Hepatocyte (in vitro differentiated cells): ENCODE measurements around the gene DCTPP1. TPM values are rescaled to one million over a fixed set of nuclear protein-coding genes. Genes with fewer than 3 reads are reported as not detected.
"Not testable (repeated sequence)": the region's sequence is repeated elsewhere in the genome, so short reads cannot be mapped to it uniquely, and the experiment has no call there.

Source experiments
- DNase-seq: peaks from one replicate; pipeline ENCODE4 v3.0.0-alpha.2; 2016; ENCODE audit warnings: low spot score
- H2AFZ ChIP-seq: fragments of 200-600 bp; sonication (generic); 2 replicates; pipeline ENCODE4 v1.6.0; 2016; ENCODE audit warnings: antibody characterized with exemption, mild to moderate bottlenecking
- H3K27ac ChIP-seq: fragments of 200-600 bp; sonication (generic); 2 replicates; pipeline ENCODE4 v1.5.1; 2016; ENCODE audit warnings: mild to moderate bottlenecking
- H3K27me3 ChIP-seq: fragments of 200-600 bp; sonication (generic); 2 replicates; pipeline ENCODE4 v1.6.1; 2016
- H3K36me3 ChIP-seq: fragments of 200-600 bp; sonication (generic); replicated peaks from 2 replicates; pipeline ENCODE4 v1.5.1; 2016; ENCODE audit warnings: low read depth; ENCODE audit not compliant: insufficient read depth
- H3K4me1 ChIP-seq: fragments of 200-600 bp; sonication (generic); 2 replicates; pipeline ENCODE4 v1.5.1; 2016; ENCODE audit warnings: mild to moderate bottlenecking, moderate library complexity; ENCODE audit not compliant: insufficient read depth
- H3K4me2 ChIP-seq: fragments of 200-600 bp; sonication (generic); 2 replicates; pipeline ENCODE4 v1.6.0; 2016
- H3K4me3 ChIP-seq: fragments of 200-600 bp; sonication (generic); 2 replicates; pipeline ENCODE4 v1.5.1; 2016; ENCODE audit warnings: mild to moderate bottlenecking
- H3K79me2 ChIP-seq: fragments of 200-600 bp; sonication (generic); 2 replicates; pipeline ENCODE4 v1.6.0; 2017; ENCODE audit warnings: mild to moderate bottlenecking
- H3K9me2 ChIP-seq: fragments of 200-600 bp; sonication (generic); replicated peaks from 2 replicates; pipeline ENCODE4 v1.6.0; 2017; ENCODE audit warnings: mild to moderate bottlenecking; ENCODE audit not compliant: insufficient read depth
- H3K9me3 ChIP-seq: fragments of 200-600 bp; sonication (generic); 2 replicates; pipeline ENCODE4 v1.5.1; 2016; ENCODE audit warnings: low read depth, mild to moderate bottlenecking
- H4K20me1 ChIP-seq: fragments of 200-600 bp; sonication (generic); 2 replicates; pipeline ENCODE4 v1.6.0; 2016; ENCODE audit warnings: mild to moderate bottlenecking; ENCODE audit not compliant: insufficient read depth, poor library complexity, severe bottlenecking
- EZH2 ChIP-seq: fragments of 200-600 bp; sonication (generic); IDR thresholded peaks from 2 replicates; pipeline ENCODE4 v1.6.1; 2016; ENCODE audit warnings: antibody characterized with exemption, mild to moderate bottlenecking, borderline replicate concordance
- EZH2phosphoT487 ChIP-seq: fragments of 200-600 bp; sonication (generic); IDR thresholded peaks from one replicate; pipeline ENCODE4 v1.6.1; 2018; ENCODE audit warnings: antibody characterized with exemption, mild to moderate bottlenecking, low read depth, moderate library complexity; ENCODE audit not compliant: unreplicated experiment, severe bottlenecking
- WGBS: methylation state at CpG from one replicate; pipeline ENCODE4 v1.1.6; 2016; ENCODE audit warnings: low lambda C conversion rate; ENCODE audit errors: missing lambda C conversion rate; 5-methylcytosine and 5-hydroxymethylcytosine counted together
- polyA plus RNA-seq: library from polyadenylated mRNA; unstranded; fragments of >200 nt; fragmentation: Nextera tagmentation; extraction: Ambion mirVana; gene quantifications from 2 replicates; pipeline ENCODE4 v1.2.1, GENCODE V29; 2016
- total RNA-seq: library from RNA; depleted of rRNA; stranded (reverse); fragments of >200 nt; gene quantifications from 2 replicates; pipeline ENCODE4 v1.2.3, GENCODE V29; 2014
- TF ChIP-seq, protein P1 (sequence below): fragments of 200-600 bp; sonication (generic); IDR thresholded peaks from 2 replicates; pipeline ENCODE4 v1.5.1; 2016; ENCODE audit warnings: antibody characterized with exemption, mild to moderate bottlenecking; ENCODE audit not compliant: poor library complexity

DCTPP1 gene
- total and polyA plus RNA-seq, 2 experiments from 2014 or later, result 25.9 to 36.3 TPM

DNA sequence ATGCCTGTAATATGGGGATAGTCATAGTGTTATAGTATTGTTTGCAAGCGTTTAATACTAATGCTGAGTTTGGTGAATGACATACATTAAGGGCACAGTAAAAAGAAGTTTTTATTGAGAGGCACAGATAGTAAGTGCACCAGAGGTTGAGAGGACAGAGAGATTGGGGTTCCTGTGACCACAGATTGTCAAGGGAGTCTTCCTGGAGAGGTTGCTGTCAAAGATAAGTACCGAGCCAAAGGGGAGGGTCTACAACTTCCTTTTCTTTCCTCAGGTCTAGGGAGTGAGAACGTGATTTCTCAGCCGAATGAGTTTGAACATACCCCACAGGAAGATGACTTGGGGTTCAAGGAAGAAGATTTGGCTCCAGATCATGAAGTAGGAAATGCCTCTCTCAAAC is 32.8 kb downstream of the DCTPP1 start:
- 85% methylated on average over 4 of the region's 4 CpGs for WGBS
- no peaks in the 10 kb centered on the region for H3K9me3 ChIP-seq
- peak overlapping the region; percentile 92 for H3K4me2 ChIP-seq

DNA sequence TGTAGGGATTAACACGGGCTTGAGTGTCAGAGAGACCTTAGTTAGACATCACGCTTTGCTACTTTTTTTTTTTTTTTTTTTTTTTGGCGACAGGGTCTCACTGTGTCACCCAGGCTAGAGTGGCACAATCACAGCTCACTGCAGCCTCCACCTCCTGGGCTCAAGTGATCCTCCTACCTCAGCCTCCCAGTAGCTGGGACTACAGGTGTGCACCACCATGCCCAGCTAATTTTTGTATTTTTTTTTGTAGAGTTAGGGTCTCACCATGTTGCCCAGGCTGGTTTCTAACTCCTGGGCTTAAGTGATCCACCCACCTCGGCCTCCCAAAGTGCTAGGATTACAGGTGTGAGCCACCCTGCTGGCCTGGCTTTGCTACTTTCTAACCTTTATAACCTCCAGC is 33.2 kb downstream of the DCTPP1 start:
- H2AFZ ChIP-seq, H3K27me3 ChIP-seq, H3K4me1 ChIP-seq, H3K9me2 ChIP-seq, H3K4me3 ChIP-seq, H3K9me3 ChIP-seq, H4K20me1 ChIP-seq, H3K36me3 ChIP-seq, DNase-seq: not testable (repeated sequence)
- WGBS, result 72% methylated on average over 4 of the region's 4 CpGs
- Histone ChIP-seq H3K79me2 (peaks cover 24% of the 10 kb centered on the region), H3K27ac (peak overlapping the region; percentile 98), H3K4me2 (peak overlapping the region; percentile 92)

More for the DNA sequence above, 32.8 kb downstream of the DCTPP1 start:
- H3K27ac ChIP-seq, result peak overlapping the region; percentile 98
- no peaks in the 10 kb centered on the region for H3K27me3 ChIP-seq
- H3K4me1 ChIP-seq, result peaks cover 10% of the 10 kb centered on the region
- H3K4me3 ChIP-seq, result no peak overlapping the region
- H3K79me2 ChIP-seq, result peaks cover 24% of the 10 kb centered on the region
- no peaks in the 10 kb centered on the region for H4K20me1 ChIP-seq
- H2AFZ ChIP-seq, result no peak overlapping the region
- no peaks in the 10 kb centered on the region for H3K36me3 ChIP-seq
- DNase-seq, result no peak
- TF ChIP-seq EZH2phosphoT487 (no peak), EZH2 (no peak)
- TF ChIP-seq, protein P1, sequence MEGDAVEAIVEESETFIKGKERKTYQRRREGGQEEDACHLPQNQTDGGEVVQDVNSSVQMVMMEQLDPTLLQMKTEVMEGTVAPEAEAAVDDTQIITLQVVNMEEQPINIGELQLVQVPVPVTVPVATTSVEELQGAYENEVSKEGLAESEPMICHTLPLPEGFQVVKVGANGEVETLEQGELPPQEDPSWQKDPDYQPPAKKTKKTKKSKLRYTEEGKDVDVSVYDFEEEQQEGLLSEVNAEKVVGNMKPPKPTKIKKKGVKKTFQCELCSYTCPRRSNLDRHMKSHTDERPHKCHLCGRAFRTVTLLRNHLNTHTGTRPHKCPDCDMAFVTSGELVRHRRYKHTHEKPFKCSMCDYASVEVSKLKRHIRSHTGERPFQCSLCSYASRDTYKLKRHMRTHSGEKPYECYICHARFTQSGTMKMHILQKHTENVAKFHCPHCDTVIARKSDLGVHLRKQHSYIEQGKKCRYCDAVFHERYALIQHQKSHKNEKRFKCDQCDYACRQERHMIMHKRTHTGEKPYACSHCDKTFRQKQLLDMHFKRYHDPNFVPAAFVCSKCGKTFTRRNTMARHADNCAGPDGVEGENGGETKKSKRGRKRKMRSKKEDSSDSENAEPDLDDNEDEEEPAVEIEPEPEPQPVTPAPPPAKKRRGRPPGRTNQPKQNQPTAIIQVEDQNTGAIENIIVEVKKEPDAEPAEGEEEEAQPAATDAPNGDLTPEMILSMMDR, result no peak
- no peaks in the 10 kb centered on the region for H3K9me2 ChIP-seq

DNA sequence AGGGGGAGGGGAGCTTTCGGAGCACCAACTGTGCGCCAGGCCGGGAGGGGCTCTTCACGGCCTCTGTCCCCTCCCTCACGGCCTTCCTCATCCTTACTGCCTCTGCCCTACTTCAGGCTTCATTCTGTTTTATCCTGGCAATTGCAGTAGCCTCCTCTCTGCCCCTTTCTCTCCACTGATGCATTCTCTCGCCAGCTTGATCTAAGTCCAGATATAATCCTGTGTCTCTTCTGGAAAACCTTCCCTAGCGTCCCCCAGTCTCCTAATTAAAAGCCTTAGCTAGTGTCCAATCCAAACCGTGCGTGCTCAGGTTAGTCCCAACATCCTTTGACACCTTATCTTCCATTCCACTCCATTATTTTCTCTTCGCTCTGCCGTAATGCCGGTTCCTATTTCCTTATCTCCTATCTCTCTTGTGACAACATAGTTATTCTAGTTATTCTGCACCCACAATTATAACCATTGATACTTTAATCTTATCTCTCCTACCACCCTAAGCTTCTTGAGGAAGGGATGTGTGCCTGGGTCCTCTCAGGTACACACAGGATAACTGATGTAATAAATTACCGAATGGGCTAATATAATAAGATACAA is 33.7 kb downstream of the DCTPP1 start:
- Histone ChIP-seq H3K4me2 (peak overlapping the region; percentile 92), H2AFZ (peak overlapping the region; percentile 33), H3K27me3 (no peaks in the 10 kb centered on the region), H3K9me3 (no peaks in the 10 kb centered on the region), H3K4me3 (peak overlapping the region; percentile 90), H3K36me3 (no peaks in the 10 kb centered on the region), H3K79me2 (peaks cover 24% of the 10 kb centered on the region), H3K9me2 (no peaks in the 10 kb centered on the region), H4K20me1 (no peaks in the 10 kb centered on the region), H3K4me1 (peaks cover 10% of the 10 kb centered on the region), H3K27ac (peak overlapping the region; percentile 98)
- WGBS, result 14% methylated on average over 13 of the region's 13 CpGs
- TF ChIP-seq EZH2 (no peak), EZH2phosphoT487 (no peak)
- no peak for DNase-seq

DNA sequence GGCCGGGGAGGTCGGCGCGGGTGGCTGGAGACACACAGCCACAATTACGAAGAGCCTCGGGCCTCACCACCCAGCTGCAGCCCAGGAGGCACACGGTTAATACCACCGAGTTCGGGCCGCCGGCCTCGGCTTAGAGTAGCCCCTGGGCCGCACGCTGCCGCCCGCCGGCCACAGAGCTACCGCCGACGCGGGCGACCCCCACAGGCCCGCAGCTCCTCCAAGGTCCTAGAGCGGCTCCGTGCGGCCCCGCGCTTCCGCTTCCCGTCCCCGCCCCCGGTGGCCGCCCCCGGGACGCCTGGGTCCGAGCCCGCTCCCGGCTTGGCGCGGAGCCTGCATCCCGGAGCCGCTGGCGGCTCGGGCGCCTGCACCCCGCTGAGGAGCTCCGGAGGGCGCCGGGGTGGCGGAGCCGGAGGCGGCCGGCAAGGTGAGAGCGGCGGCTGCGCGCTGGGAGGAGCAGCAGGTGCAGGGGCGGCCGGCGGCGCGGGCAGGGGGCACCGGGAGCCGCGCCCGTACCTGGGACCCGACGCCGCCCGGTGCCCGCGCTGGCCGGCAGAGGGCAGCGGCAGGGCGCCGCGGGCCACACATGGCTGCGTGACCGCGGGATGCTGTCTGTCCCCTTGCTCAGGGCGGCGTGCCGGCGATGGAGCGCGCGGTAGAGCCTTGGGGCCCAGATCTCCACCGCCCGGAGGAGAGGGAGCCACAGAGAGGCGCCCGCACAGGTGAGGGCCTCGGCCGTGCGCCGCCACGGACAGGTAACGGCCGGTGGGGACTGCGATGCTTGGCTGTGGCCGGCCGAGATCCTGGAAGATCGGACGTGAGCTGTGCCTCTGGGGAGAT is 34.5 kb downstream of the DCTPP1 start, which contains the start of gene ZNF48:
TSS of gene ZNF48 (plus strand) at position 266 of the 837 bp plus-strand sequence. CDS start at position 641, 375 bp downstream.
- under 1% methylated on average over 92 of the region's 103 CpGs for WGBS

More for the DNA sequence above, 34.5 kb downstream of the DCTPP1 start, which contains the start of gene ZNF48:
- no peaks in the 10 kb centered on the region for H3K36me3 ChIP-seq
- H3K9me3 ChIP-seq, result no peaks in the 10 kb centered on the region
- H3K9me2 ChIP-seq, result no peaks in the 10 kb centered on the region
- peak within 1 kb of the TSS; percentile 86 for H2AFZ ChIP-seq
- no peaks in the 10 kb centered on the region for H4K20me1 ChIP-seq
- H3K79me2 ChIP-seq, result peaks cover 24% of the 10 kb centered on the region
- no peaks in the 10 kb centered on the region for H3K27me3 ChIP-seq
- peak within 1 kb of the TSS; percentile 90 for H3K4me3 ChIP-seq
- peak within 1 kb of the TSS; percentile 92 for H3K4me2 ChIP-seq
- TF ChIP-seq EZH2 (no peak), EZH2phosphoT487 (no peak)
- TF ChIP-seq, protein P1, result no peak
- DNase-seq, result peak; percentile 97
- peak within 1 kb of the TSS; percentile 98 for H3K27ac ChIP-seq
- peaks cover 10% of the 10 kb centered on the region for H3K4me1 ChIP-seq
